ENCODE data around the gene PDCD6IP. TPM values are rescaled to one million over a fixed set of nuclear protein-coding genes. Genes with fewer than 3 reads are reported as not detected.

Gene PDCD6IP
- total RNA-seq, 2 donors from 2014 or later = 117 to 151 TPM

DNA sequence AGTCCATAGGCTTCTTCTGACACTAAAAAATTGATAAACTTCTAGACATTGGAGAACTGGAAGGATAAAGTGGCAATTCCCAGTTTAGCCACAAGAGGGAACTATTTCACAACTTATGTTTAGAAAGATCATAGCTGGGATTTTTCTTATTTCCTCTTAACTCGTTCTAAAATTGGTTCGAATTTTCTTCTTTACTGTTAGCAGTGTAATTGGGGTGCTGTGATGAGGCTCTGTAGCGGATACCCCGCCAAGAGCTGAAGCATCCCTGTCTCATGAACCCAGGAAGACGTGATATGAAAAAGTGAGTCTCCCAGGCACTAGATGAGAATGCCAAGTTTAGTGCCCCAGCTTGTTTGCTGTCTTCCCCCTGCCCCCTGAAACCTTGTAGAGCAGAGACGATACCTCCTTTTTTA lies 85.1 kb downstream of the PDCD6IP start:
- TF ChIP-seq, protein P1, sequence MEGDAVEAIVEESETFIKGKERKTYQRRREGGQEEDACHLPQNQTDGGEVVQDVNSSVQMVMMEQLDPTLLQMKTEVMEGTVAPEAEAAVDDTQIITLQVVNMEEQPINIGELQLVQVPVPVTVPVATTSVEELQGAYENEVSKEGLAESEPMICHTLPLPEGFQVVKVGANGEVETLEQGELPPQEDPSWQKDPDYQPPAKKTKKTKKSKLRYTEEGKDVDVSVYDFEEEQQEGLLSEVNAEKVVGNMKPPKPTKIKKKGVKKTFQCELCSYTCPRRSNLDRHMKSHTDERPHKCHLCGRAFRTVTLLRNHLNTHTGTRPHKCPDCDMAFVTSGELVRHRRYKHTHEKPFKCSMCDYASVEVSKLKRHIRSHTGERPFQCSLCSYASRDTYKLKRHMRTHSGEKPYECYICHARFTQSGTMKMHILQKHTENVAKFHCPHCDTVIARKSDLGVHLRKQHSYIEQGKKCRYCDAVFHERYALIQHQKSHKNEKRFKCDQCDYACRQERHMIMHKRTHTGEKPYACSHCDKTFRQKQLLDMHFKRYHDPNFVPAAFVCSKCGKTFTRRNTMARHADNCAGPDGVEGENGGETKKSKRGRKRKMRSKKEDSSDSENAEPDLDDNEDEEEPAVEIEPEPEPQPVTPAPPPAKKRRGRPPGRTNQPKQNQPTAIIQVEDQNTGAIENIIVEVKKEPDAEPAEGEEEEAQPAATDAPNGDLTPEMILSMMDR (IDR thresholded peaks at IDR 0.05) = peak; percentile 82
- no peaks in the 10 kb centered on the region for H3K9me3 ChIP-seq
- H3K4me3 ChIP-seq = peak overlapping the region; percentile 62
- peaks cover 4 to 10% of the 10 kb centered on the region in 2 donors for H3K4me1 ChIP-seq (ENCODE audit: control insufficient read depth in 1 of 2, low read depth in 2 of 2)
- no peaks in the 10 kb centered on the region for H3K27me3 ChIP-seq (replicated peaks; ENCODE audit: insufficient read depth)
- ATAC-seq (ENCODE audit: insufficient number of reproducible peaks, low FRiP score, low read depth) (peak; percentile 10), DNase-seq (ENCODE audit: low spot score) (no peak)
- H3K27ac ChIP-seq = no peak overlapping the region
- H3K36me3 ChIP-seq = no peaks in the 10 kb centered on the region

DNA sequence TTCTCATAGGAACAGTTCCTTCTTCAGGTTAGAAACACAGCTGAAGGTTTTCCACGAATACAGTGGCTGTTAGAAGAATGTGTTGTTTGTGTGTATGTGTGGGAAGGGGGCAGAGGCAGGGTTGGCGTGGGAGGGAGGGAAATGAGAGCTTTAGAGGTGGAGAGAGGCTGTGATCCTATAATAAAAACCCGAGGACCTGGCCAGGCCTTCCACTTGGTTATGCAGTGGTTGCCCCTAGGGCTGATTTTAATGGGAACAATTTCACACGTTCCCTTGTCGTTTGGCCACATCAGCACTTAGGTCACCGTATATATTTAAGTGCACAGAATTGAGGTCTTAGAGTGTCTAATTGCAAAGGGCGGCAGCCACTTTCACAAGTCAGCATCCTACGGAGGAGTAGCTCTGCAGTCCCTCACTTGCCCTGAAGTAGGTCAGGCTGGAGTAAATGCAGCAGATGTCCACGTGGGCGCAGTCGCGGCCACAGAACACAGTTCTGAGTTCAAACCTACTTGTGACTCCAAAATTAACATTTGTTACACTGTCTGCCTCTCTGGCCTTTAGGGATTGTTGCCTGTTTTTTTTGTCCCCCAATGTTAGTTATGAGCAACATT lies 85.6 kb downstream of the PDCD6IP start:
- peaks cover 4 to 10% of the 10 kb centered on the region in 2 donors for H3K4me1 ChIP-seq (ENCODE audit: control insufficient read depth in 1 of 2, low read depth in 2 of 2)
- no peaks in the 10 kb centered on the region for H3K36me3 ChIP-seq
- no peaks in the 10 kb centered on the region for H3K27me3 ChIP-seq (replicated peaks; ENCODE audit: insufficient read depth)
- ATAC-seq (ENCODE audit: insufficient number of reproducible peaks, low FRiP score, low read depth) (no peak), DNase-seq (ENCODE audit: low spot score) (no peak)
- TF ChIP-seq, protein P1 (IDR thresholded peaks at IDR 0.05) = peak; percentile 51
- H3K27ac ChIP-seq = no peak overlapping the region
- no peaks in the 10 kb centered on the region for H3K9me3 ChIP-seq
- H3K4me3 ChIP-seq = peak overlapping the region; percentile 62

DNA sequence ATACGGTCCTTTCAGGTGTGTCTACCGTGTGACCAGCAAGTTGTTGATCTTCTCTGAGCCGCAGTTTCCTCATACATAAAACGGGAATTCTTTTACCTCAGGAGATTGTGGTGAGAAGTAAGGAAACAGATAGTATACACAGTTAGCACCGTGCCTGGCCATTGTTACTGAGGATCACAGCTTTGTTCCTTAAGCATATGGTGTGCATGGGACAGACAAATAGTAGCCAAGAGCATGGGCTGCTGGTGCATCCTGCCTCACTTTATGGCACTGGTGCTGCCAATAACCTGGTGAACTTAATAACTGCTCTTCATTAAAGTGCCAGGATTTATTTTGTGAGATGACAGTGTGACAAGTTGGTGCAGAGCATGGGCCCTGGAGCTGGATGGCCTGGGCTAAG lies 86.3 kb downstream of the PDCD6IP start:
- Histone ChIP-seq H3K4me1 (ENCODE audit: control insufficient read depth in 1 of 2, low read depth in 2 of 2) (peaks cover 4 to 10% of the 10 kb centered on the region in 2 donors), H3K27me3 (replicated peaks; ENCODE audit: insufficient read depth) (no peaks in the 10 kb centered on the region), H3K27ac (no peak overlapping the region), H3K9me3 (no peaks in the 10 kb centered on the region), H3K36me3 (no peaks in the 10 kb centered on the region), H3K4me3 (no peak overlapping the region)
- ATAC-seq (ENCODE audit: insufficient number of reproducible peaks, low FRiP score, low read depth) (no peak), DNase-seq (ENCODE audit: low spot score) (no peak)
- TF ChIP-seq, protein P1 (IDR thresholded peaks at IDR 0.05) = no peak

DNA sequence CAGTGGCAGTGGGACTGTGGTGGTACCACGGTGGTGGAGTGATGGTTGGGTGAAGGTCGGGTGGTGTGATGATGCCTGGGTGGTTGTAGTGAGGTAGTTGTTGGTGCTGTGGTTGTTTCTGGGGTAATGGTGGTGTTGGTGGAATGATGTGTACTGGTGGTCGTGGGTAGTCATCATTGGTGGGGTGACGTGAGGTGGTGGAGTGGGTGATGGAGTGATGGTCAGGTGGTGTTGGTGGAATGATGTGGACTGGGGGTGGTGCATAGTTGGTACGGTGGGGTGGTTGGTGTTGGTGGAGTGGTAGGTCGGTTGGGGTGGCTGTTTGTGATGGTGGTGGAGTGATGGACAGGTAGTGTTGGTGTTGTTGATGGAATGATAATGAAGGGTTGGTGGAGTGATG lies 87.1 kb downstream of the PDCD6IP start:
- no peak for DNase-seq (ENCODE audit: low spot score)
- TF ChIP-seq, protein P1 (IDR thresholded peaks at IDR 0.05) = no peak
- Histone ChIP-seq H3K4me3 (no peak overlapping the region), H3K4me1 (ENCODE audit: control insufficient read depth in 1 of 2, low read depth in 2 of 2) (peaks cover 4 to 10% of the 10 kb centered on the region in 2 donors), H3K27me3 (replicated peaks; ENCODE audit: insufficient read depth) (no peaks in the 10 kb centered on the region), H3K36me3 (no peaks in the 10 kb centered on the region), H3K9me3 (no peaks in the 10 kb centered on the region), H3K27ac (no peak overlapping the region)
- no peak for ATAC-seq (ENCODE audit: insufficient number of reproducible peaks, low FRiP score, low read depth)

DNA sequence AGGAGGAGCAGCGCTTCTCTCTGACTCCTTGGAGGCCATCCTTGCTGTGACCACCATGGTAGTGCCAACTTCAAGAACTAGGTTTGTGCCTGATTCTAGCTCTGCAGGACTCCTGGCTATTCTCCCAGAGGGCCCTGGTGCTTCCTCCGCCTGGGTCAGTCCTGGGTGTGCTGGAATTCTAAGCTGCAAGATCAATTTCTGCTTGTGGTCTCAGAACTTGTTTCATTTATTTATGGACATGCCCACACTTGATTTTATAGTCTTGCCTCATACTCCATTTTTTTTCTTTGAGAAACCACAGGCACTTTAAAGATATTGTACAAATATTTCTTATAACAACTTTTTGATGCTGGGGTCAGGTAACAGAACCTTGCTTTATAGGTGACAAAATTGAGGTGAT lies 87.6 kb downstream of the PDCD6IP start:
- no peaks in the 10 kb centered on the region for H3K36me3 ChIP-seq
- ATAC-seq (ENCODE audit: insufficient number of reproducible peaks, low FRiP score, low read depth) = no peak
- no peak for DNase-seq (ENCODE audit: low spot score)
- peaks cover 4 to 10% of the 10 kb centered on the region in 2 donors for H3K4me1 ChIP-seq (ENCODE audit: control insufficient read depth in 1 of 2, low read depth in 2 of 2)
- H3K4me3 ChIP-seq = no peak overlapping the region
- no peaks in the 10 kb centered on the region for H3K9me3 ChIP-seq
- H3K27ac ChIP-seq = no peak overlapping the region
- no peaks in the 10 kb centered on the region for H3K27me3 ChIP-seq (replicated peaks; ENCODE audit: insufficient read depth)
- TF ChIP-seq, protein P1 (IDR thresholded peaks at IDR 0.05) = no peak
